Measurements from ENCODE around the gene HTRA2.
A peak's percentile ranks its signal among the peaks of the same experiment; 100 is the strongest.
"Not testable (repeated sequence)": the region's sequence is repeated elsewhere in the genome, so short reads cannot be mapped to it uniquely, and the experiment has no call there.

The HTRA2 gene

GRCh38 chr2:74529357-74530238 is at the start of gene HTRA2, which contains the start of gene AUP1:
HTRA2 (plus strand) TSS chr2:74529933; CDS start chr2:74530007, 74 bp downstream.
AUP1 (minus strand) TSS chr2:74529706; CDS start chr2:74529629, 77 bp downstream.
- peak; percentile 59 to 99 (median 98) for DNase-seq

DNA sequence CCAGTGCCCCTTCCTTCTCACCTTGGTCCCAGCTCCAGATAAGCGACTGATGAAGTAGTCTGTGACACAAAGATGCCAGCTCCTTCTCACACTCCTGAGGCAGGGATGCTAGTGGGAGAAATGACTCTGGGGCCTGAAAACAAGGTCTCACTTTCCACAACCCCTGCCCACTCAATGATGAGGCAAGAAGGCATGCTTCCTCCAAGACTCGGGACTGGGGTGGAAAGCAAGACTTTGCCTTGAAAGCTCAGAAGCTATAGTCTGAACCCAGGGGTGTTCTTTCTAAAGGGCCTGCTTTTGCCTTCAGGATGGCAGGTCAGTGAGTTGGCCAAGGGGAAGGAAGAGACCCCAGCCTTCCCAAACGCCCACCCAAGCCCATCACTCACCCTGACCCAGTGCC is 48.3 kb upstream of the HTRA2 start:
- no peak for DNase-seq

DNA sequence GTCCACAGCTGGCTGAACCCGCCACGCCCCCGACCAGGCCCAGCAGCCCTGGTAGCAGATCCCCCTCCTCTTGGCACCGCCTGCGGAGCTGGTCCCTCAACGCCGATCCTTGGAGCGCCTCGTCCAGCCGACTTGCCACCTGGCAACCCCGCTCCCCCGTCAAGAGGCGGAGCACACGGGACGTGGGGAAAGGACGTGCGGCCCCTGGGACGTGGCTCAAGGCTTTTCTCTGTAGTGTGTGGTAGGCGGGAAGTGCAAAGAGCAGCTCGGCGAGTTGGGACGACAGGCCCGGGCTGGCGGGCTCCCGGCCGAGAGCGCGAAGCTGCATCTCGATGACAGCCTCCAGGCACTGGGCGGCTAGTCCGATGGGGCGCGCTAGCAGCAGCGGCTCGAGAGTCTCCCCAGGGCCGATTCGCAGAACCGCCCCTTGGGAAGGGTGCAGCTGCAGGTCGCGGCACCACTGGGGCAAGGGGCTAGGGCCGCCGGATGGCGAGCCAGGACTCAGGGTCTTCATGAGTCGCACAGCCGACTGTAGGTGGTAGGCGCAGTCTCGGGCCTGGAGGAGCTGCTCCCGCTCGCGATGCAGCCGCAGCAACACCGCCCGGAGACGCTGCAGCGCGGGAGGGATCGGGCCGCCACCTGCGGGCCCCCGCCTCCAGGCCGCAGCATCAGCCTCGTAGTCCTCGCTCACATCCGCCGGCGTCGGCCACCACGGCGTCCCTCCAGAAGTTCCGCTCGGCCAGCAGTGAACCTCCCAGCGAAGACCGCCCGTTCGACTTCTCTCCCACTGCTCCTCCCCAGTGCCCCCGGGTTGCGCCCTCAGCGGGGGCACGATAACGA is 47.6 kb upstream of the HTRA2 start:
- DNase-seq = peak in 12 of 56 donors; percentile 12 to 76 (median 59)

GRCh38 chr2:74482801-74483674 is 46.7 kb upstream of the HTRA2 start, which contains the start of the genes CCDC142 and TTC31:
CCDC142 (minus strand) TSS chr2:74482998; CDS start chr2:74482837, 161 bp downstream.
TTC31 (plus strand) TSS chr2:74483081; CDS start chr2:74483096, 15 bp downstream.
- peak; percentile 55 to 99 (median 94) for DNase-seq

DNA sequence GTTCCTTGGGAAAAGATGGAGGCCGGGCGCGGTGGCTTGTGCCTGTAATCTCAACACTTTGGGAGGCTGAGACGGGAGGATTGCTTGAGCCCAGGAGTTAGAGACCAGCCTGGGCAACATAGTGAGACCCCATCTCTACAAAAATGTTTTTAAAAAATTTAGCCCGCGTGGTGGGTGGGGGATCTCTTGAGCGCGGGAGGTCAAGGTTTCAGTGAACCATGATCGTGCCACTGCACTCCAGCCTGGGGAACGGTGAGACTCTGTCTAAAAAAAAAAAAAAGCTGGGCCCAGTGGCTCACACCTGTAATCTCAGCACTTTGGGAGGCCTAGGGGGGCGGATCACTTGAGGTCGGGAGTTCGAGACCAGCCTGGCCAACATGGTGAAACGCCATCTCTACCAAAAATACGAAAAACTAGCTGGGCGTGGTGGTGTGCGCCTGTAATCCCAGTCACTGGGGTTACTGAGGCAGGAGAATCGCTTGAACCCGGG is 46.0 kb upstream of the HTRA2 start:
- not testable (repeated sequence) for DNase-seq

- no peak for DNase-seq
Observed at GRCh38 chr2:74486141-74486540, 43.6 kb upstream of the HTRA2 start.

- no peak for DNase-seq
Observed at GRCh38 chr2:74488643-74489481, 40.9 kb upstream of the HTRA2 start.

DNA sequence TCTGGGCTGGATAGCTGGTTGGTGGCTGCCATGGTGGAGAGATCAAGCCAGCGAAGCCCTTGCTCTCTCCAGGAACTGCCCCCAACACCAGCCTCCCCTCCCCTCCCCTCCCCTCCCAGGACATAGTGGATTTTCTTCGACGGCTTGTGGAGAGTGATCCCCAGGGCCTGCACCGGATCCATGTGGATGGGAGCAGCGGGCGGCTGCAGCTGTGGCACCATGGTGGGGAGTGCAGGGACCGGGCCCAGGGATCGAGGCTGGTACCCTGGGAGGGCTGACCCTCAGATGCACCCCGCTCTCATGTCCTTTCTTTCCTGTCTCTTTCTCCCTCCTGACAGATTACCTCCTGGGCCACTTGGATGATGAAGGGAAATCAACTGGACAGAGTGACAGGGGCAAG is 39.8 kb upstream of the HTRA2 start:
- no peak for DNase-seq

GRCh38 chr2:74491648-74492544 is 37.8 kb upstream of the HTRA2 start:
- DNase-seq = no peak

- DNase-seq = no peak
Observed at GRCh38 chr2:74493546-74493945, 36.2 kb upstream of the HTRA2 start.

DNA sequence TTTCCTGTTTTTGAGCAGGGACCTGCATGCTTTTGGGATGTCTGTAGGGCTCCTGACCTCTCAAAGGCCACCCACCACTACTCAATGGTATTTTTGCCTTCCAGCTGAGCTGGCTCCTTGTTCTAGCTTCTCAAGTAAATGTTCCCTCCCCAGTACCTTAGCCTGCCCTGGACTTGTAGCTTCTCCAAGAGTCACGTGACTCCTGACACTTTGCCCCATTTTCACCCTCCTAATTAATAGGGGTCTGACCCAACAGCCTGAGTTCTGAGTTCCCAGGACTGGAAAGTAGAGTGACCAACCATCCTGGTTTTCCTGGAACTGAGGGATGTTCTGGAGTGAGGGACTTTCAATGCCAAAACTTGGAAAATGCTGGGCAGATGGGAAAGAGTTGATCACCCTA is 34.3 kb upstream of the HTRA2 start:
- no peak for DNase-seq

DNA sequence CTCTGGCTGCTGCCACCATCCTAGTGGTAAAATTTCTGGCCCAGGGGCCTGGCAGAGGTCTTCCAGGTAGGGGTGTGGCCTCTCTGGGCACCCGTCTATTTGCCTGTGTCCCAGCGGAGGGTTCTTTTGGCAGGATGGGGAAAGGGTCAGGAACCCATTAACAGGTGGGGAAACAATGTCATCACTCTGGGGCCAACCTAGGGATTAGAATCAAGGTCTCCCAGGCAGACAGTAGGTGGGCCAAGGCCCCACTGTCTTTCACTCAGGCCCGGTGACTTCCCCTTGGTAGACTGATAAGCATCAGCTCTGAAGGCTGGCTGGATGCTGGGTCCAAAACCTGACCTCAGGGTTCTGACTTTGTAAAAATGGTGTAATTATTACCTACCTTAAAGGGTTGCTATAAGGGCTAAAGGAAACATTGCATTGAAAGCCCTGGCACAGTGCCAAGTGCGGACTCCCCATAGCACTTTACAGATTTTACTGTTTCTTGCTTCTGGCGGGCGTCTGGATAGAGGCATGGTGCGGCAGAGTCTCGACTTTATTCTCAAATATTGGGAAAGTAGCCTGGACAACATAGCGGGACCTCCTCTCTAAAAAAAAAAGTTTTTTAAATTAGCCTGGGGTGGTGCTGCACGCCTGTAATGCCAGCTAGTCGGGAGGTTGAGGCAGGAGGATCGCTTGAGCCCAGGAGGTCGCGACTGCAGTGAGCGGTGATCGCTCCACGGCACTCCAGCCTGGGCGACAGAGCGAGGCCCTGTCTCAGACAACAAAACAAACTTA is 32.5 kb upstream of the HTRA2 start:
- DNase-seq = no peak

DNA sequence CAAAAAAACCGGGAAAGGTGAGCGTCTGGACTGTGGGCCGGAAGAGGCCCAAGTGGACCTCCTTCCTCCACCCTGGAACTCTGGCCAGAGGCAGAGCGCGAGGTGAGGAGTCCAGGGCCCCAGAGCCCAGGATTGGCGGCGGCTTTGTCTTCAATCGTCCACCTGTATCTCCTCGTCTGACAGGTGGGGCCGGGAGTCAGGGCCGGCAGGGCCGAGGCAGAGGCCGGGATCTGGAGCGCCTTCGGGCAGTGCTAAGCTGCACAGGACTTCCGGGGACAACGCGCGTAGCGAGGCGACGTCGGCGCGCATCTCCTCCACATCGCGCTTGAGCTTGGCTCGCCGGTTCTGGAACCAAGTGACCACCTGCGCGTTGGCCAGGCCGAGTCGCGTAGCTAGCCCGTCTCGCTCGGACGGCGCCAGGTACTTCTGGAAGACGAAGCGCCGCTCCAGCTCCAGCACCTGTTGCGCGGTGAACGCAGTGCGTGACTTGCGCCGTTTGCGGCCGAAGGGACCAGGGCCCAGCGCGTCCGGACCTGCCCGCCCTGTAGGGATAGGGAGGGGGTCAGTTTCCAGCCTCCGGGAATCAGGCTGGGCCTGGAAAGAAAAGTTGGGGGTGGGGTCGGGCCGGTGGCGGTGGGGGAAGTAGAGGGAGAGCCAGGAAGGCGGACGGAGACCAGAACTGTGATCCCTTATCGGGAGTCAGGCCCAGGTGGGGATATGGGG is 31.8 kb upstream of the HTRA2 start:
- no peak for DNase-seq

- no peak for DNase-seq
Observed at GRCh38 chr2:74498500-74499266, 31.1 kb upstream of the HTRA2 start.

DNA sequence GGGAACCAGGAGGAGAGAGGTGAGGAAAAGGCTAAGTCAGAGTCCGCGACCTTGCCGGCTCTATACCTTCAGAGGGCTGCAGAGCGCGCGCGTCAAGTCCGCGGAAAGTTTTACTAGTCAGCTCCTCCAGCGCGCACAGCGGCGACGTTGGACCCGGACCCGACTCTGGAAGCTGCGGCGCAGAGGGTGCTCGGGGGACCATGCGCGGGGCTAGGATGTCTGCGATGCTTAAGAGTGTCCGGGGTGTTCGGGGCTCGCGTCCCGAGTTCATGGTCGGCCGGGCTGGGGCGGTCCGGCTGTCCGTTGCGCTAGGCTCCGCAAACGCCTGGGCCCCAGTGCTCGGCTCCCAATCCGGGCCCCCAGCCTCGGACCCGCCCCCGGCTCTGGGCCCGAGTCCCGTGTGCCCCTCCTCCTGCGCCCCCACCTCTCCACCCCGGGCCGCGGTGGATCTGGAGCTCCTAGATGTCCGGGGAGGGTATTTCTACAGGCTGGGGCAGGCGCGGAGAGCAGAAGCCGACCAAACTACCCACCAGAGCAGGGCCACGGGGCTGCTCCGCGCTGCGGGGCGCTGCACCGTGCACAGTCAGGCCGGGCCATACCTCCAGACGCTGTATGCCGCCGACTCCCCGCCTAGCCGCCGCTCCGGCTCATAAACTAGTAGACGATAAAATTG is 30.3 kb upstream of the HTRA2 start, which contains the start of gene LBX2:
Gene LBX2 (minus strand): TSS at position 337 of the 673 bp plus-strand sequence. CDS start 66 bp downstream, at position 271.
- DNase-seq = no peak
